Measurements from ENCODE around the gene MGAT3. TPM values are rescaled to one million over a fixed set of nuclear protein-coding genes. Genes with fewer than 3 reads are reported as not detected.

The MGAT3 gene
- total and polyA plus RNA-seq, 2 of the 8 experiments (the other 6 are each of a cell fraction or from before 2014, with no cell fraction given) = 4.3 to 9.2 TPM

DNA sequence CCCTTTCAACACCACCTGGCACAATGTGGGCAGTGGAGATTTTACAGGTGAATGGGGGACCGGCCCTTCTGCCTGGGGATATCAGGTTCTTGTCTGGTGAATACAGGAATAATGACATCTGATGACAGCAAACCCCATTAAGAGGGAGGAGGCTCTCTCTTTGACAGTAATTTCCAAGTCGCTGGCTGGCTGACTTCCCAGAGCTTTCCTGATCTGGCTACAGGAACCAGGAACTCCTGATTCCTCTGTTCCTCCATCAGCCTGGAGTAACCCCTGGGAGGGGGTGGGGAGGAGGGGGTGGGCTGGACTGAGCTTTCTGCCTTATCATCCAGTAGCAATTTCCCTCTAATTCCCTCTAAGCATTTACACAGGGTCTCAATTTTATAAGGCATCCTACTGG is 41.6 kb downstream of the MGAT3 start:
- H2BK5ac ChIP-seq (ENCODE audit: low read depth, low read length) = no peak overlapping the region
- H4K5ac ChIP-seq (ENCODE audit: insufficient read length, low read depth, low read length) = no peak overlapping the region
- H4K20me1 ChIP-seq (replicated peaks in 1 of 2; ENCODE audit: control insufficient read depth in 1 of 2, insufficient read depth in 2 of 2, low read length in 2 of 2) = peaks cover 5 to 8% of the 10 kb centered on the region in 2 experiments
- no peak overlapping the region for H3K23ac ChIP-seq (ENCODE audit: insufficient read length)
- no peak overlapping the region for H4K8ac ChIP-seq (ENCODE audit: extremely low read depth, insufficient read depth, low read length)
- ChIA-PET CTCF (ENCODE audit: partially characterized antibody) (interaction anchor here (1.4 to 19.7 kb wide), 6 partner anchors 15 to 37 kb away, joined by 4 to 361 read pairs (median 56); partner anchors contain the start of gene RPS19BP1), POLR2A (ENCODE audit: partially characterized antibody) (interaction anchor here (0.9 to 2.5 kb wide), 4 partner anchors 19 to 30 kb away, joined by 3 to 10 read pairs (median 6); partner anchors contain the start of gene ATF4)
- 64% methylated on average over 2 of the region's 2 CpGs; no CpG with 5 or more reads in 1 of the 2 experiments for WGBS, 2 experiments (ENCODE audit: extremely low coverage in 1 of 2, insufficient coverage in 1 of 2, insufficient read length in 1 of 2, insufficient replicate concordance in 2 of 2, low coverage in 1 of 2, low lambda C conversion rate in 2 of 2, missing lambda C conversion rate in 1 of 2)
- H2BK20ac ChIP-seq (ENCODE audit: low read length) = no peak overlapping the region
- peaks cover 3% of the 10 kb centered on the region; the same call in 1 of the 2 replicates for H3K79me1 ChIP-seq (ENCODE audit: low read depth, low read length)
- no peak overlapping the region for H3K4ac ChIP-seq (replicated peaks; ENCODE audit: insufficient read length, low read depth, low read length)
- H3K9ac ChIP-seq (replicated peaks in 1 of 4; ENCODE audit: extremely low read depth in 1 of 4, low read depth in 3 of 4, low read length in 3 of 4) = no peak overlapping the region
- no peaks in the 10 kb centered on the region for H3K9me3 ChIP-seq (ENCODE audit: insufficient read depth in 2 of 2, low read depth in 1 of 2, low read length in 1 of 2)
- H3K14ac ChIP-seq (ENCODE audit: insufficient read length) = no peak overlapping the region
- peaks cover 3 to 9% (median 4%) of the 10 kb centered on the region in 4 experiments; a peak in 6 of 7 replicates for H3K4me1 ChIP-seq (replicated peaks in 1 of 4; ENCODE audit: control insufficient read depth in 3 of 4, insufficient read depth in 4 of 4, low read length in 3 of 4)
- H2BK120ac ChIP-seq (replicated peaks; ENCODE audit: low read depth, low read length) = no peak overlapping the region
- no peak overlapping the region for H3K27ac ChIP-seq (ENCODE audit: low read depth, low read length)
- H3K27me3 ChIP-seq (replicated peaks in 1 of 4; ENCODE audit: control insufficient read depth in 3 of 4, extremely low read depth in 1 of 4, insufficient read depth in 3 of 4, low read length in 3 of 4) = peaks cover 0 to 54% (median 19%) of the 10 kb centered on the region in 4 experiments; a peak in 6 of 7 replicates
- FAIRE-seq (no peak), DNase-seq (ENCODE audit: low read depth in 1 of 2, low spot score in 2 of 2) (no peak)
- TF ChIP-seq, protein P1, sequence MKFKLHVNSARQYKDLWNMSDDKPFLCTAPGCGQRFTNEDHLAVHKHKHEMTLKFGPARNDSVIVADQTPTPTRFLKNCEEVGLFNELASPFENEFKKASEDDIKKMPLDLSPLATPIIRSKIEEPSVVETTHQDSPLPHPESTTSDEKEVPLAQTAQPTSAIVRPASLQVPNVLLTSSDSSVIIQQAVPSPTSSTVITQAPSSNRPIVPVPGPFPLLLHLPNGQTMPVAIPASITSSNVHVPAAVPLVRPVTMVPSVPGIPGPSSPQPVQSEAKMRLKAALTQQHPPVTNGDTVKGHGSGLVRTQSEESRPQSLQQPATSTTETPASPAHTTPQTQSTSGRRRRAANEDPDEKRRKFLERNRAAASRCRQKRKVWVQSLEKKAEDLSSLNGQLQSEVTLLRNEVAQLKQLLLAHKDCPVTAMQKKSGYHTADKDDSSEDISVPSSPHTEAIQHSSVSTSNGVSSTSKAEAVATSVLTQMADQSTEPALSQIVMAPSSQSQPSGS (IDR thresholded peaks at IDR 0.05; ENCODE audit: low read length) = no peak
- TF ChIP-seq SUZ12 (IDR thresholded peaks at IDR 0.05; ENCODE audit: low read length) = no peak
- TF ChIP-seq, protein P2, sequence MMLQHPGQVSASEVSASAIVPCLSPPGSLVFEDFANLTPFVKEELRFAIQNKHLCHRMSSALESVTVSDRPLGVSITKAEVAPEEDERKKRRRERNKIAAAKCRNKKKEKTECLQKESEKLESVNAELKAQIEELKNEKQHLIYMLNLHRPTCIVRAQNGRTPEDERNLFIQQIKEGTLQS (IDR thresholded peaks at IDR 0.05; ENCODE audit: insufficient read depth, low read depth, low read length) = no peak
- H2AFZ ChIP-seq (ENCODE audit: low read length) = no peak overlapping the region
- no peak overlapping the region for H2AK5ac ChIP-seq (ENCODE audit: low read depth, low read length)
- H3K56ac ChIP-seq (replicated peaks; ENCODE audit: insufficient read length, low read depth, low read length) = no peak overlapping the region
- no peak overlapping the region for H3K18ac ChIP-seq (ENCODE audit: extremely low read depth, low read length)
- peaks cover 5 to 8% of the 10 kb centered on the region in 2 experiments; a peak in 3 of 4 replicates for H3K79me2 ChIP-seq (ENCODE audit: control insufficient read depth in 1 of 2, insufficient read depth in 2 of 2, low read length in 2 of 2)
- H3K23me2 ChIP-seq (ENCODE audit: low read depth, low read length) = peaks cover 5% of the 10 kb centered on the region
- no peak overlapping the region for H3K4me3 ChIP-seq (ENCODE audit: extremely low read depth in 1 of 4, insufficient read depth in 2 of 4, low read depth in 3 of 4, low read length in 4 of 4)
- no peak overlapping the region for H2BK12ac ChIP-seq (ENCODE audit: low read depth, low read length)
- no peak overlapping the region for H4K91ac ChIP-seq (replicated peaks; ENCODE audit: insufficient read length, low read length)
- H3K36me3 ChIP-seq (ENCODE audit: control insufficient read depth in 2 of 4, insufficient read depth in 4 of 4, low read length in 3 of 4) = no peaks in the 10 kb centered on the region
- H3K4me2 ChIP-seq (ENCODE audit: insufficient read depth in 1 of 2, low read depth in 2 of 2, low read length in 2 of 2) = no peak overlapping the region
- H2BK15ac ChIP-seq (ENCODE audit: low read length) = no peak overlapping the region

Measured in H1 (cell line).